Measurements from ENCODE around the gene TGM2. TPM values are rescaled to one million over a fixed set of nuclear protein-coding genes. Genes with fewer than 3 reads are reported as not detected.

Gene TGM2
- polyA plus RNA-seq, 1 donor (not counting 4 experiments of a cell fraction or from before 2014, with no cell fraction given) = 18.7 TPM

GRCh38 chr20:38120625-38120988, 44.5 kb downstream of the TGM2 start:
- Histone ChIP-seq H4K20me1 (ENCODE audit: control insufficient read depth, extremely low read depth, insufficient read depth, low read length) (no peaks in the 10 kb centered on the region), H3K27me3 (ENCODE audit: control insufficient read depth, extremely low read depth, insufficient read depth, low read length) (no peaks in the 10 kb centered on the region), H3K4me3 (ENCODE audit: control insufficient read depth in 2 of 3, extremely low read depth in 1 of 3, insufficient read depth in 2 of 3, low read depth in 1 of 3, low read length in 3 of 3) (no peak overlapping the region), H3K27ac (ENCODE audit: control insufficient read depth, insufficient read depth, low read length) (no peak overlapping the region), H3K4me2 (ENCODE audit: control insufficient read depth, extremely low read depth, insufficient read depth, low read depth, low read length) (no peak overlapping the region), H3K9me3 (ENCODE audit: control insufficient read depth, low read depth, low read length) (no peaks in the 10 kb centered on the region), H3K9me1 (ENCODE audit: control insufficient read depth, extremely low read depth, insufficient read depth, low read length) (no peaks in the 10 kb centered on the region), H3K79me2 (ENCODE audit: control insufficient read depth, insufficient read depth, low read length) (no peaks in the 10 kb centered on the region), H2AFZ (ENCODE audit: control insufficient read depth, low read length) (no peak overlapping the region), H3K9ac (ENCODE audit: control insufficient read depth, extremely low read depth, insufficient read depth, low read length) (no peak overlapping the region), H3K4me1 (ENCODE audit: control insufficient read depth, extremely low read depth, insufficient read depth, low read length) (peaks cover 24% of the 10 kb centered on the region), H3K36me3 (ENCODE audit: control insufficient read depth in 2 of 2, extremely low read depth in 1 of 2, insufficient read depth in 2 of 2, low read length in 2 of 2) (no peaks in the 10 kb centered on the region)
- DNase-seq (ENCODE audit: low read depth, low spot score) (no peak), FAIRE-seq (no peak)
- no peak for TF ChIP-seq CTCF (optimal IDR thresholded peaks at IDR 0.05 in 1 of 3, IDR thresholded peaks at IDR 0.05 in 1 of 3, conservative IDR thresholded peaks at IDR 0.05 in 1 of 3; ENCODE audit: extremely low read depth in 1 of 3, insufficient read depth in 2 of 3, low read length in 3 of 3)
- no peak for TF ChIP-seq EZH2 (IDR thresholded peaks at IDR 0.05; ENCODE audit: low read length)
- dilution Hi-C loops (cut with MboI; ENCODE audit: extremely low pct_ligation_motif_present, low sequenced_read_pairs) = no loop called here

- Histone ChIP-seq H3K9ac (ENCODE audit: control insufficient read depth, extremely low read depth, insufficient read depth, low read length) (no peak overlapping the region), H3K4me1 (ENCODE audit: control insufficient read depth, extremely low read depth, insufficient read depth, low read length) (peaks cover 24% of the 10 kb centered on the region), H3K27ac (ENCODE audit: control insufficient read depth, insufficient read depth, low read length) (no peak overlapping the region), H3K4me2 (ENCODE audit: control insufficient read depth, extremely low read depth, insufficient read depth, low read depth, low read length) (no peak overlapping the region), H3K36me3 (ENCODE audit: control insufficient read depth in 2 of 2, extremely low read depth in 1 of 2, insufficient read depth in 2 of 2, low read length in 2 of 2) (no peaks in the 10 kb centered on the region), H3K79me2 (ENCODE audit: control insufficient read depth, insufficient read depth, low read length) (no peaks in the 10 kb centered on the region), H3K9me1 (ENCODE audit: control insufficient read depth, extremely low read depth, insufficient read depth, low read length) (no peaks in the 10 kb centered on the region), H4K20me1 (ENCODE audit: control insufficient read depth, extremely low read depth, insufficient read depth, low read length) (no peaks in the 10 kb centered on the region), H3K27me3 (ENCODE audit: control insufficient read depth, extremely low read depth, insufficient read depth, low read length) (no peaks in the 10 kb centered on the region), H3K4me3 (ENCODE audit: control insufficient read depth in 2 of 3, extremely low read depth in 1 of 3, insufficient read depth in 2 of 3, low read depth in 1 of 3, low read length in 3 of 3) (no peak overlapping the region), H2AFZ (ENCODE audit: control insufficient read depth, low read length) (no peak overlapping the region), H3K9me3 (ENCODE audit: control insufficient read depth, low read depth, low read length) (no peaks in the 10 kb centered on the region)
- FAIRE-seq (no peak), DNase-seq (ENCODE audit: low read depth, low spot score) (no peak)
- dilution Hi-C loops (cut with MboI; ENCODE audit: extremely low pct_ligation_motif_present, low sequenced_read_pairs) = no loop called here
- no peak for TF ChIP-seq EZH2 (IDR thresholded peaks at IDR 0.05; ENCODE audit: low read length)
- TF ChIP-seq CTCF (optimal IDR thresholded peaks at IDR 0.05 in 1 of 3, IDR thresholded peaks at IDR 0.05 in 1 of 3, conservative IDR thresholded peaks at IDR 0.05 in 1 of 3; ENCODE audit: extremely low read depth in 1 of 3, insufficient read depth in 2 of 3, low read length in 3 of 3) = no peak
Observed at GRCh38 chr20:38119446-38119845, 45.6 kb downstream of the TGM2 start.
